HS-5 (cell line): ENCODE results near the gene ABITRAM.
"Not testable (repeated sequence)": the region's sequence is repeated elsewhere in the genome, so short reads cannot be mapped to it uniquely, and the experiment has no call there.

Experiments
- DNase-seq: peaks from one replicate; pipeline ENCODE4 v3.0.0-alpha.2; 2012; ENCODE audit warnings: low read depth

Gene ABITRAM, protein sequence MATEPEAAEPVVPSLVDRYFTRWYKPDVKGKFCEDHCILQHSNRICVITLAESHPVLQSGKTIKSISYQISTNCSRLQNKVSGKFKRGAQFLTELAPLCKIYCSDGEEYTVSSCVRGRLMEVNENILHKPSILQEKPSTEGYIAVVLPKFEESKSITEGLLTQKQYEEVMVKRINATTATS

DNA sequence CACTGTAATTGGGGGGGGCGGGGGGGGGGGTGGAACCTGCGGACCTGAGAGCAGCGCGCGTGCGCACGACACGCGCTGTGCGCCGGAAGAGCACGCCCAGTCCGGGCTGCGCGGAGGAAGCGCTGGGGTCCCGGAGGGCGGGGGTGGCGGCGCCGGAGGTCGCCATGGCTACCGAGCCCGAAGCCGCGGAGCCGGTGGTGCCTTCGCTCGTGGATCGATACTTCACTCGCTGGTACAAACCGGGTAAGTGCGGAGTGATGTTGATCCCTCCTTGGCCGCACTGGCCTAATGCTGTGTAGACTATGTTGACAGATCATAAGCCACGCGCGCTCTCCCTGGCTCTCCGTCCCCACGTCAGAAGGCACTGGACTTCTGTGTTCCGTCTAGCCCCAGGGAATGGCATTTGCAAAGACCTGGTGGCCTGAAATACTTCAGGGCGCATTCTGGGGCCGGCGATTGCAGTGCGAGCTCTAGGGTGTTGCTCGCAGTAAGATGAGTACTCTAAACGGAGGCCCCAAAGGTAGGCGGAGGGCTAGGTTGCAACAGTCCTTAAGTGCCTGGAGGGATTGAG is at the start of gene ABITRAM:
ABITRAM (plus strand) TSS at position 78 of the 571 bp plus-strand sequence; CDS start at position 165, 87 bp downstream.
- peak; percentile 45 for DNase-seq

DNA sequence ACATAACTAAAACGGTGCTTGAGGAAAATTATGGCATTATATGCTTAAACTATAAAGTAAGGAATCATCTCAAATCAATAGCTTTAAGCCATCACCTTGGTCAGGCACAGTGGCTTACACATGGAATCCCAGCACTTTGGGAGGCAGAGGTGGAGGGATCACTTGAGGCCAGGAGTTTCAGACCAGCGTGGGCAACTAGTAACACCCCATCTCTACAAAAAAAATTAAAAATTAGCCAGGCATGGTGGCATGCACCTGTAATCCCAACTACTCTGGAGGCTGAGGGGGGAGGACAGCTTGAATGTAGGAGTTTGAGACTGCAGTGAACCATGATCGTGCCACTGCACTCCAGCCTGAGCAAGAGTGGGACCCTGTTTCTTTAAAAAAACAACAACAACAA is 49.5 kb upstream of the ABITRAM start:
- no peak for DNase-seq

DNA sequence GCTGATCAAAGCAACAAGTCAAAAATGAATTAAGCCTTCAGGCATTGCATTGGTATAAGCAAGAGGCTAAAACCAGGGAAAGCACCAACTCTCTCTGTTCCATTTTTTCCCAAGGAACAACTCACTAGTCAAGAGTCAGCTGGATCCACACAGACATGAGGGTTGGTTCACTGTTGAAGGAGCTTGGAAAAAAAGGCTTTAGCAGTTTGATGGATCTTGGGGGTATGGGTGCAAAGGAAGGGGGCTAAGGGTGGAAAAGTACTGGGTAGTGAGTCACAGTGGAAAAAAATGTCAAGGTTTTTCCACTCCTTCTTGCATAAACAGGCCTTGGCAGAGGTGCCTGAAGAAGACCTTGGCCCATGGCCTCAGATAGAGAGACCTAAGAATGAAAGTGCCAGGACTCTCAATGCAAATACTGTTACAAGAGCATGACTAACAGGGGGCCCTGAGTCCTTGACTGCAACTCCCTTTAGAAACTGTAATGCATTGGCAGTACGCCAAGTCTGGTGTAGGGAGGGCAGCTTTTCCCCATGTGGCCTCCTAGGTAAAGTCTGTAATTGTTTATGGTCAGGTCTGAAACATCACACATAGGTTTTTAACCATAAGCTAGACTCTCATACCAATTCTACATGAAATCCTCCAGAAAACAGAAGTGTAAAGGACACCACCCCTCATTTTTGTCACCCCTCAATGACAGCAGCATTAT is 48.4 kb upstream of the ABITRAM start:
- peak; percentile 50 for DNase-seq

DNA sequence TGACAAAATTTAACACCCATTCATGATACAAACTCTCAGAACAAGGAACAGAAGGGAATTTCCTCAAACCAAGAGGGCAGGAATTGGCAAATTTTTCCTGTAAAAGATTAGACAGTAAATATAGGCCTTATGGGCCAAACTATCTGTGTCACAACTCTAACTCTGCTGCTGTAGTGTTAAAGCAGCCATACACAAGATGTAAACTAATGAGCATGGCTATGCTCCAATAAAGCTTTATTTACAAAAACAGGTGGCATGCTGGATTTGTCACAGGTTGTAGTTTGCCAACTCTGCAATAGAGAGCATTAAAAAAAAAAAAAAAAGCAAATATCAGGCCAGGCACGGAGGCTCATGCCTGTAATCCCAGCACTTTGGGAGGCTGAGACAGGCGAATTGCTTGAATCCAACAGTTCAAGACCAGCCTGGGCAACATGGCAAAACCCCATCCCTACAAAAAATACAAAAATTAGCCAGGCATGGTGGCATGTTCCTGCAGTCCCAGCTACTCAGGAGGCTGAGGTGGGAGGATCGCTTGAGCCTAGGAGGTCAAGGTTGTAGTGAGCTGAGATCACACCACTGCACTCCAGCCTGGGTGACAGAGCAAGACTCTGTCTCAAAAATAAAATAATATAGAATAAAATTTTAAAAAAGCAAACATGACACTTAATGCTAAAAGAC is 47.5 kb upstream of the ABITRAM start:
- DNase-seq: not testable (repeated sequence)

DNA sequence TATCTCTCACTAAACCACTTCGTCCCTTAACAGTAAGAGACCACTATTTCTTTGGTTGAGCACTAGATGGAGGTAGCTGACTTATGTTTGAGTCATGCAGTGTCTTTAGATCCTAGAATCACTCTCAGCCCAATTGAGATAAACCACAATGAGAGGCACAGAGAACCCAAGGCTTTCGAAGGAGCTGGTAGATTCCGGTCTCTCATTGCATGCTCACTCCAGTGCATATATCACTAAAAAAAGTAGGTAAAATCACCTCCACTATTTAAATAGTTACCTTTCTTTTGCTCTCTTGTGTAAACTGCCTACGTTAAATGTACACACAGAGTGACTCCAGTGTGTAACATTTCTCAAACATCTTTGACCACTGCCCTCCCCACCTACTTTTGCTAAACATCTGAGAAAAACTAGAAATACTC is 44.5 kb upstream of the ABITRAM start:
- no peak for DNase-seq

DNA sequence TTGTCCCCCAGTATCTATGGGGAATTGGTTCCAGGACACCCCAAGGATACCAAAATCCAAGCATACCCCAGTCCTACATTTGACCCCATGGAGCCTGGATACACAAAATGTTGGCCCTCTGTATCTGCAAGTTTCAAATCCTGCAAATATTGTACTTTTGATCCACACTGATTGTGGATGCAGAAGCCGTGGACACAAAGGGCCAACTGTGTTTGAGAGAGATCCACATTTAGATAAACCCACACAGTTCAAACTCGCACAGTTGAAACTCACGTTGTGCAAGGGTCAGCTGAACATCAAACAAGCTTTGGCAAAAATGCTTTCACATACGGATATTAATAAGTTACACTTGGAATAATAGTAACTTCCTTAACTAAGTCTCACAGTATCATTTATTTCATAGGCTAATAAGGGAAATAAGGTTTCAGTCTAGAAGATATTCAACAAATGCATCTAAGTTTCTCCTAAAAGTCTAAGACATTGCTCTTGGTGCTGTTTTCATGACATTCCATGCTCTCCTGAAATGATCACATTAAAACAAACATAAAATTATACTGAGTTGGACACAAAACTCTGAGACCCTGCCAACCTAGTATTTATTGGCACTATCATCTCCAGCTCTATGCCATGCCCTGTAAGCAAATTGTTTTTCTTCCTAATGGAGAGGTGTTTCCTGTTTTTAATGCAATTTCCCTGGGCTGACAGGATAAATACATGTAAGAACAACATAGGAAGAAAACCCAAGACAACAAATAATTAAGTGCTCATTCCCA is 39.8 kb upstream of the ABITRAM start:
- DNase-seq: no peak

DNA sequence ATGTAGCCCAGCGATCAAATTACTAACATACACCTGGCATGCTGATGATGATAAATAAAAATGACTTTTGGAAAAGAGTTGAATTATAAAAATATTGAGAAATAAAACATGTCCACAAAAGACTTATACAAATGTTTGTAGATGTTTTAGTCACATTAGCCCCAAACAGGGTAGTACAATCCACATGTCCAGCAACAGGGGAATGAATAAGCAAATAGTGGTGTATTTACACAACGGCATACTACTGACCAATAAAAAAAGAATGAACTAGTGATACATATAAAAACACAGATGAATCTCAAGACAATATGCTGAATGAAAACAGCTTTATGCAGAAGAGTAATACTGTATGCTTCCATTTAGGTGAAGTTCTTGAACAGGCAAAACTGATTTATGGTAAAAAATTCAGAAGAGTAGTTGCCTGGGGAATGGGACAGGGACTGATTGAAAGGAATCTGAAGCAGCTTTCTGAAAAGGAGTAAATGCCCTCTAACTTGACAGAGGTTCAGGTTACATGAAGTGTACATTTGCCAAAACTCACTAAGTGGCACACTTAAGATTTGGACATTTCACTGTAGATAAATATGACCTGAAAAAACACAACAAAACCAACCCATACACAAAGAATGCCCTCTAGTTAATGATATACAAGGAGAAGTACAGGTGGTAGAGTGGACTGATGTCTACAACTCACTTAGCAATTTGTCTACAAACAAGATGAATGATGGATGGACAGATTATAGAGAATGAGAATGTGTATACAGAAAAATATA is 36.7 kb upstream of the ABITRAM start:
- no peak for DNase-seq

DNA sequence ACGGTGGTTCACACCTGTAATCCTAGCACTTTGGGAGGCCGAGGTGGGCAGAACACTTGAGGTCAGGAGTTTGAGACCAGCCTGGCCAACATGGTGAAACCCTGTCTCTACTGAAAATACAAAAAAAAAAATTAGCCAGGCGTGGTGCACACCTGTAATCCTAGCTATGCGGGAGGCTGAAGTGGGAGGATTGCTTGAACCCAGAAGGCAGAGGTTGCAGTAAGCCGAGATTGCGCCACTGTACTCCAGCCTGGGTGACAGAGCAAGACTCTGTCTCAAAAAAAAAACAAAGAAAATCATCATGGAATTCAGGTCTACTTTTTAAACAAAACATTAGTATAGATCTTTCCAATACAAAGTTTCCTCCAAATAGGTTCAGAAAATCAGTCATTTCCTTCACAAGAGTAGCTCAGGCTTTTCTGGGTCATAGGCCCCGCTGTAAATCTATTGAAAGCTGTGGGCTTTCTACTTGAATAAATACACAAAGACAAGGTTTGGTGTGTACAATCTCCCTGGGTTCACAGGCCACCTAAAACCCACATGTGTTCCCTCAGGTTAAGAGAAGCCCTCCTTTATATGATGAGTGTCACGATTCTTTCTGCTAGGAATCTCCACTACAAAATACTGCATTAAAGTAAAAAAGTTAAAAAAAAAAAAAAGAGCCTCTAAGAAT is 35.0 kb upstream of the ABITRAM start:
- DNase-seq: not testable (repeated sequence)

DNA sequence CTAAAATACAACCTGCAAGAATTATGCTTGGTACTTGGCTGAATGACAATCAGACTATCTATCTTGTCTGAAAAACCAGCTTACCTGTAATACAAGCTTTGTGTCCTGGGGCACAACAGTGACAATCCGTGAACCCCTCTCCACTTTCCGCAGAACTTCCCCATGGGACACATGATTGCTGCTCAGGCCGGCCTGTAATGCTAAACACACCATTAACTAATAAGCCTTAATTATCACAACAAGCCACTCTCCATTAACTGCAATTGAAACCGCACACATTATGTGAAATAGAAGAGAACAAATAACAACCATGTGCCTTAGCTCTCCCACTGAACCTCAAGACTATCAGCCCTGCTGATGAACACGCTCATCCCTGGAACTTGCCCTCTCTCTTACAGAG is 34.0 kb upstream of the ABITRAM start:
- no peak for DNase-seq

DNA sequence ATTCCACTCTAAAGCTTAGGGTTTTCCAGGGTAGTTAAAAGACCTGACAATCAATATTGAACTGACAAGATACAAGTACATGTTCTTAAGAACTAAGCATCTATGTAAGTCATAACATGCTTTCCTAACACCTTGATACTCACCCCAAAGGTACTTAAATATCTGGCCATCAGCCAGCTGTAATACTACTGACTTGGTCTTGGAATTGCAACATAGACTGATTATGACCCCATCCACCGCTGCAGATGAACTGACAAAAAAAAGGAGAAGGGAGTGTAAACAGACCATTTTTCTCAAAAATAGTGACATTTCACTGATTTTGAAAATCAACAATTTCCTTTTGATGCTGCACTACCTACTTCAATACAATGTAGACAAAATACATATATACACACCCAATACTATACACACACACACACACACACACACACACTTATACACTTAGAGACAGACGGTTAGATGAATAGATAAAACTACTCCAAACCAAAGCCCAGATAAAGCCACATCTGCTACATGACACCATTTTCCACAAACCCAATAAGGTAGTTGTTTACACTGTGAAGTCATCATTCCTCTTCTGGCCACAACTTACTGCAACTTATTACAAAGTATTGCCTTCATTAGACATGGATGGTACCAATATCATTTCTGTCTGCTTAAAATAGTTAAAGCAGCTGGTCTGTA is 30.6 kb upstream of the ABITRAM start:
- DNase-seq: no peak

DNA sequence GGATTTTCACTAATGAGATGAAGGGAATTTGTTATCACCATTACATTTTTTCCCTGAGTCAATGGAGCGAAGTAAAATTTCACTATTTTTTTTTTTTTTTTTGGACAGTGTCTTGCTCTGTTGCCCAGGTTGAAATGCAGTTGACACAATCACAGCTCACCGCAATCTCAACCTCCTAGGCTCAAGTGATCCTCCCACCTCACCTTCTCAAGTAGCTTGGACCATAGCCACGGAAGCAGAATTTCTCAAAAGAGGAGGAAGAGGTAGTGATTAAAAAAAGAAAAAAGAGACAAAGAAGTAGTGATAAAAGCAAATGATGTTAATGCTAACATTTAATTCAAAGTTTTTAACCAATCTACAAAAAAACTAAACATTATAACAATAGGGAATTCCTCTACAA is 30.0 kb upstream of the ABITRAM start:
- DNase-seq: no peak

DNA sequence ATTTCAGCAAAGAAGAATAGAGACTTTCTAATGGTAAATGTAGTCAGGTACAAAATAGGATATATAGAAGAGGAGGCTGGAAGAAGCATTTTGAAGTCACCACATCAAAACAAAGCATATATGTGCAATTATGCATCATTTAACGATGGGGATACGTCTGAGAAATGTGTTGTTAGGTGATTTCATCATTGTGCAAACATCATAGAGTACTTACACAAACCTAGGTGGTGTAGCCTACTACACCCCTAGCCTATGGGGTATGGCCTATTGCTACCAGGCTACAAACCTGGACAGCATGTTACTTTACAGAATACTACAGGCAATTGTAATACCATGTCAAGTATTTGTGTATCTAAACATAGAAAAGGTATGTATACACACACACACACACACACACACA is 28.7 kb upstream of the ABITRAM start:
- no peak for DNase-seq

DNA sequence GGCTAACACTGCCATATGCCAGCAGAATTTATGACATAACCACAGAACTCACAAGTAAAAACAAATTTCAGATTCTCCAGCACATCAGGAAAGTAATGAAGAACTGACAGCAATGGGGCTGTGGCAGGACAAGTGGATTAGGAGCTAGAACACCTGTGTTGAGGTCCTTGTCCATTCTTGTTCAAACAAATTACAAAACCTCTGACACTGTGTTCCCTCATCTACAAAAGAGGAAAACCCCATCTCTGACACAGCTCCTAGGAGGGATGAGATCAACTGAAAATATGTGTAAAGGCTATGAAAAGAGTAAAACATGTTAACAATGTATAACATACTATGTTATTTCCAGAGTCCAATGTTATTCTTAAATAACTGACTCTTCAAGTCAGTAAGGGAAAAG is 23.8 kb upstream of the ABITRAM start:
- DNase-seq: no peak

DNA sequence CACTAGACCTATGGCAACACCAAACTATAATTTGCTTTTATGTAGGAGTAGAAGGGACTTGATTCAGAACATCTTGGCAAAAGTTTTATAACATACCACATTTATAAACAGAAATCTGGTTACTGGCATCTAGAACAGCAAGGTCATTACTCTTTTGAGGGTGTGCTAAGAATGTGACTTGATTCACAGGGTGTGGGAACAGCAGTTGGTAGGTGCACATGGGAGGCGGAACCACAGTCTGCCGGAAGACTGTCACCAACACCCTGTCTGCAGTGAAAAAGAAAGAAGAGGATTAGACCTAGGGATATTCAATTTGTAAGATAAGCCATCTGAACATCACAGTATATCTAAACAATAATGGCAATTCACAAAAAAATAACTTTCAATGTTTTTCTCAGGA is 23.3 kb upstream of the ABITRAM start:
- no peak for DNase-seq

DNA sequence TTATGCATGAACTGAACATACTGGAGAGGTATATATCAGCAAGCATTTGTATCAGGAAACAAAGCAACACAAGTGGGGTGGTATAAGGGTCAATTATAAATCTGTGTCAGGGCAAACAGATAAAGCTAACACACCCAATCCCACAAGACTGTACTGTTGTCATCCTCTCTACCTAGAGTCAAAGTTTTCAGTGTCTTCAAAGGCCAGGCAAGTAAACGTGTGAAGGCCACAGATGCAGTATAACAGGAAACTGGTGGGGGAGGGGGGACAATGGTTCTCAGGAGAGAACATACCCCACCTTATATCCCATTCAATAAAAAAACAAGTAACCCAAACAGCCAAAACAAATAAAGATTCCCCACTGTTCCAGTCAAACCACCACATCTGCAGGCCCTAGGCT is 22.4 kb upstream of the ABITRAM start:
- no peak for DNase-seq

DNA sequence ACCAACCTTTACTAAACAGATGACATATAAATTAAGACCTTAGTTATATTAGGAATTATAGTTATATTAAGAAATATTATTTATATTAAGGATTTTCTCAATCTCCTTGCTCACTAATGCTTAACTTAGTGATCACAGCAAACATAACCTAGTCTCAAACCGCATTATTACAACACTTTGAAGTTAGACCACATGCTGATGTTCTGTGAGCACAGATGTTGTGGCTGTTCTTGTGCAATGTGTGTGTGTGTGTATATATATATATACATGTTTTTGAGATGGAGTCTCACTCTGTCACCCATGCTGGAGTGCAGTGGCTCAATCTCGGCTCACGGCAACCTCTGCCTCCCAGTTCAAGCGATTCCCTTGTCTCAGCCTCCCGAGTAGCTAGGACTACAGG is 20.8 kb upstream of the ABITRAM start:
- no peak for DNase-seq

DNA sequence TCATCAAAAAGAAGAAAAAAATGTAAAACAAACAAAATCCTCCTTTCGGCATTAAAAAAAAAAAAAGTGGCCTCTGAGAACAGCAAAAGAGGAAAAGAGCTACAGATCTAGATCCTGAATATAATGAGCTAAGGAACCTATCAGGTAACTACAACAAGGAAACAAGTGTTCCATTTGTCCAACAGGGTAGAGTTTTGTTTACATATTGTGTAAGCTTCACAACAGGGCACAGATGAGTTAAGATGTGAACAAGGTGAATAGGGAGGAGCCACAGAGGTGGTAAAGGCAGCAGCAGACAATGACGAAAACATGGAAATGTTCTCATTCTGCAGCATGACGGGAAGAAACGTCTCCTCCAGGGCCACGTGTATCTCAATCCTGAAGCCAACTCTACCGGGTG is 14.7 kb upstream of the ABITRAM start:
- no peak for DNase-seq

DNA sequence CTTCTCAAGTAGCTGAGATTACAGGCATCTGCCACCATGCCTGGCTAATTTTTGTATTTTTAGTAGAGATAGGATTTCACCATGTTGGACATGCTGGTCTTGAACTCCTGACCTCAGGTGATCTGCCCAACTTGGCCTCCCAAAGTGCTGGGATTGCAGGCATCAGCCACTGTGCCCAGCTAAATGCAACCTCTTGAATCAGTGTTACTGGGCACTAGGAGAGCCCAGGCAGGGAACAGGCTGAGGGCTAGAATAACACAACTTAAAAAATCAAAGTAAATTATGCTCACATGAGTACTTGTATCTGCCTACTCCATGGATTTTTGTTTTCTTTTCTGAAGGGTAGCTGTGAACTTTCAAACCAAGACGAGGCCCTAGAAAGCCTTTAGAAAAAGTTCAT is 13.8 kb upstream of the ABITRAM start:
- not testable (repeated sequence) for DNase-seq

DNA sequence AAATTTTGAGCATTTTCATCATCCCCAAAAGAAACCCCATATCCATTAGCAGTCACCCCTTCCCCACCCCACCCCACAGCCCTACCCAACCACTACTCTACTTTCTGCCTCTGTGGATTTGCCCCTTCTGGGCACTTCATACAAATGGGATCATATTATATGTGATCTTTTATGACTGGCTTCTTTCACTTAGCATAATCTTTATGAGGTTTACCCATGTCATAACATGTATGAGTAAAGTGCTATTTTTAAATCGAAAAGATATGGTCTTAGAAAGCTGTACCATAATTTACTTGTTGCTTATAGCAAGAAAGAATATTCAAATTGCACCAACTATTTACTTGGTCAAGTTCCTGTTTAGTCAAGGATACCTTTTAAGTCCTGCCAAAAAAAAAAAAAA is 13.0 kb upstream of the ABITRAM start:
- no peak for DNase-seq

DNA sequence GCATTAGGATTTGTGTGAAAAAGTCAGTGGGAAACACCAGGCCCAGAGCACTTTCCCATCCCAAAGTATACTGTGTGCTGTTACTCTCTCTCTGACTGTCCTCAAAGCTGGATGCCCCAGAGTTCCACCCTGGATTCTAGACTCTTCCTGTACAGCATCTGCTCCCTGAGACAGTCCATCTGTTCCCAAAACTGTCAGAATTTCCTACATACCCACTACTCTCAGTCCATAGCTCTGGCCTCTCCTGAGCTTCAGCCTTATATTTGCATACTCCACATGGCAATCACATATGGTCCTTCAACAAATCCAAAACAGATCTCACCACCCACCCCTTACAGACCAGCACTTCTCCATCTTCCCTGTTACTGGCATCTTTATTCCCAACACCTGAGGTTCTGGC is 9.7 kb upstream of the ABITRAM start:
- DNase-seq: no peak
